Ramos (cell line): ENCODE measurements around the gene ASB6.

Experiments used
- in situ Hi-C: fragments of 300-500 bp; cut with MboI; formaldehyde crosslinking; loops from one replicate; pipeline ENCODE4 v1.14.3; 2022; ENCODE audit warnings: low sequenced_read_pairs; ENCODE audit not compliant: unreplicated experiment

The ASB6 gene

GRCh38 chr9:129611307-129611800, 30.6 kb downstream of the ASB6 start:
- in situ Hi-C loops: loop anchor here (5.0 kb wide), 1 partner anchor 479 kb away; no protein-coding TSS in a partner anchor

- in situ Hi-C loops: loop anchor here (5.0 kb wide), 1 partner anchor 478 kb away; no protein-coding TSS in a partner anchor
Observed at GRCh38 chr9:129610473-129611306, 31.3 kb downstream of the ASB6 start.

DNA sequence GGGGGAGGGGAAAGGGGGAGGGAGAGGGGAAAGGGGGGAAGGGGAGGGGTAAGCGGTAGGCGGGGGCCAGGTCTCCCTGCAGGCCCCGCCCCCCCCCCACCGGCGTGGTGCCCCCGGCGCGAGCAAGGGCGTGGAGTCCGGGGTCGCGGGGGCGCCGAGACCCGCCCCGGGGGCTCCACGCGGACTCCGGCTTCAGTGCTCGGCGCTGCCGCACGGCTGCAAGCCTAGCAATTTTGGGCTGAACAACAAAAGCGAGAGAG, 31.8 kb downstream of the ASB6 start:
- in situ Hi-C loops: loop anchor here (5.0 kb wide), 1 partner anchor 478 kb away; no protein-coding TSS in a partner anchor

- in situ Hi-C loops: loop anchor here (5.0 kb wide), 1 partner anchor 477 kb away; no protein-coding TSS in a partner anchor
Observed at GRCh38 chr9:129609486-129610212, 32.3 kb downstream of the ASB6 start.

DNA sequence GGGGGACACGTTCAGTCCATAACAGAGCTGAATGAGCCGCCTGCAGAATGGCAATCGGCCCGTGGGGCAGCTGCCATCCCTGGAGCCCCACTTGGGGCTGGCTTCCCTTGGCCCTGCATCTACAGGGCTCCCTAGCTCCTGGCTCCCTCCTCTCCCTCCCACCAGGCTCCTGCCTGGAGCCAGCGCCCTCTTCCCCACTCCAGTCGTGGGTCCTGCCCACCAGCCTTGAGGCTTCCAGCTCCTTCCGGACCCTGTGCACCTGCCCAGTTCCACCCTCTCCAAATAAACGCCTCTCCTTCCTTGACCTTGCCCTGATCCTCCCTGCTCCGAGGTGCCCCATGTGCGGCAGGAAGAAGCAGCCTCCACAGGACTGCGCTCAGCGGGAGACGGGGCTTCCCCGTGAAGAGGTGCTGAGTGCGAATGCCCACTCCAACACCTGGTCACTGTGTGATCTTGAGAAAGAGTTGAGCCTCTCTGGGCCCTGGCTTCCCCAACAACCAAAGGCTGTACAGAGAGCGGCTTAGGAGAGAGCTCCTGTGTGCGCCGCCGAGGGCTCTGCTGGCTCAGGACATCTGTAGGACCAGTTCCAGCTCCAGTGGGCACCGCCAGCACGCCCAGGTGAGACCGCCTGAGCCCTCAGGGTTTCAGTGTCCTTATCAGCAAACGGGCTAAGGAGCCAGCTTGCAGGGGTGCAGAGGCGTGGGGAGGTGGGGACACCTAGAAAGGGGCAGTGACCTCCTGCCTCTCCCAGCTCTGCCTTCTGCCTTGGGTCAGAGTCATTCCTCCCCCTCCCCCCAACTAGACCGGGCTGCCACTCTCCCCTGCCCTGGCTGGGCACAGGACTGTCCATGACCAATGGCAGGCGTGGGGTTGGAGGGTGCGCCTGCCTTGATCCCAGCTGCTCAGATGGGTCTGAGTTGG, 33.1 kb downstream of the ASB6 start:
- in situ Hi-C loops: no loop called here

DNA sequence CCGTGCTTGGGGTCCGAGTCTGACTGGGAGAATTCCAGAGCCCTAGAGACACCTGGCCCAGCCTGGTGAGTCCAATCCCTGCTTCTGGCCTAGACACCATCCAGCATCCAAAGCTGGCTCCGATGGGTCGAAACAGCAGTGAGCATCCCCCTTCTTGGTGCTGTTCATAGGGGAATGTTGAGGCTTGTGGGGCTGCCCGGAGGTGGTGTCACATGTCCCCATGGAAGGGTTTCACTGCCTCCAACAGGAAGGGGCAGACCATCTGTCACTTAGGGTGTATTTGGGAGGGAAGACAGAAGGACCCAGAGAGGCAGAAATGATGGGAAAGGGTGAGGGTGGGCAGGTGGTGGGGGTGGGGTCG, 34.9 kb downstream of the ASB6 start:
- in situ Hi-C loops: no loop called here

GRCh38 chr9:129606161-129607026, 35.6 kb downstream of the ASB6 start:
- in situ Hi-C loops: no loop called here

GRCh38 chr9:129604766-129605163, 37.2 kb downstream of the ASB6 start:
- in situ Hi-C loops: no loop called here

GRCh38 chr9:129604056-129604765, 37.7 kb downstream of the ASB6 start:
- in situ Hi-C loops: no loop called here

- in situ Hi-C loops: no loop called here
Observed at GRCh38 chr9:129602598-129603415, 39.1 kb downstream of the ASB6 start.

- in situ Hi-C loops: no loop called here
Observed at GRCh38 chr9:129601082-129601674, 40.8 kb downstream of the ASB6 start.

GRCh38 chr9:129598089-129598596, 43.8 kb downstream of the ASB6 start:
- in situ Hi-C loops: no loop called here

DNA sequence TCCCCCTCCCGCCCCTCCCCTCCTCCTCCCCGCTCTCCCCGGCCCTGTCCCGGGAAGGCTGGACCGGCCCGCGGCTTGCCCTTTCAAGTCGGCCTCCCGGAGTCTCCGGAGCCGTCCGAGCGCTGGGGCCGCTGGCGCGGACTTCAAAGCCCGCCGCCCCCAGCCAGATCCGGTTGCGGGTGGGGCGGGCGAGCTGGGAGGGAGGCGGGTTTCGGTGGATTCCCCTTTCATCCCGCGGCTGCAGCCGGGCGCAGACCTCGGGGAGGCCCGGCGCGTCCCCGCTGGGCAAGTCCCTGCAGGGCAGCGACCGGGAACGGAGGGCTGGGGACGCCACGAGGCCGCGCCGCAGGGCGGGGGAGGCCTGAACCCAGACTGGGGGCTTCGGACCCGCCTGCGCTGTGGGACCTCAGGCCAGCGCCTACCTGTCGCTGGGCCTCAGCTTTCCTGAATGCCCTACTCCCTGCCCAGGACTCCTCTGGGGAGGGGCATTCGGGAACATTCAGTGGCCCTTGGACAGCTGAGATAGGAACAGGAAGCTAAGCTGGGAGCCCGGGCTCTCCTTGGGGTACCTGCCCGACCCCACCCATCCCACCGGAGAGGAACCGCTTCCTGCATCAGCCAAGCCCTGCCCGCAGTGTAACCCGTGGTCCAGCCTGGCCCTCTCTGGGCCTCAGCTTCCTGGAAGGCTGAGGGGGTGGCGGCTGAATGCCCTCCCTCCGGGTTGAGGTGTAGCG, 44.4 kb downstream of the ASB6 start:
- in situ Hi-C loops: no loop called here

DNA sequence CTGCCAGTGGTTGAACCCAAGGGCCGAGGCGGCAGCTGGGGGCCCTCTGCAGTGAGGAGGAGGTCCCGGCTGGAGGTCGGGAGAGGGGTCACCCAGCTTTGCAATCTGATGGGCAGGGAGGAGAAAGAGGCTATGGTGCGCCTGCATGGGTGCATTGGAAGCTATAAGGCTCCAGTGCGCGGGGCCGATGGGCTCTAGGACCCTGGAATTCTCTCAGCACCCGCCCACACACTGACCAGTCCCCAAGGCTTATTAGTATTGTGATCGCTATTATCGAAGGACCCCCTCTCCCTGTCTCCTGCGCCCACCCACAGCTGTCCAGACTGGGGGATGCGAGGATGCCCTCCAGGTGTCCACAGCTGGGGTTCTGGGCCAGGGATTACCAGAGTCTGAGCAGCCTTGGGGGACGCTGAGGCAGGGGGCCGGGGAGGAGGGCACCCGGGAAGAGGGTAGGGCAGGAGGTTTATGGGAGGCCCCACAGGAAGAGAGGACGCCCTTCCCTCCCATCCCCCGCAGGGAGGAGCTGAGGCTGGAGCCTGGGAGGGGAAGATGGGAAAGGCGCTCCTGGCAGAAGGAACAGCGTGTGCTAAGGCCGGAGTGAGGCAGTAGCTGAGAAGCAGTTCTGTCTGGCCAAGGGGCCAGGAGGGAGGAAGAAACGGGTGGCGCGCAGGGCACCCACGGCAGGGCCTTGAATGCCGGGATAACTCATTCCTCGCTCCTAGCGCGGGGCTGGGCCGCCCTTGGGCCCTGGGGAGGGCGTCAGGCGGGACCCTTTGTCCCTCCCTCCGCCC, 45.2 kb downstream of the ASB6 start:
- in situ Hi-C loops: no loop called here

DNA sequence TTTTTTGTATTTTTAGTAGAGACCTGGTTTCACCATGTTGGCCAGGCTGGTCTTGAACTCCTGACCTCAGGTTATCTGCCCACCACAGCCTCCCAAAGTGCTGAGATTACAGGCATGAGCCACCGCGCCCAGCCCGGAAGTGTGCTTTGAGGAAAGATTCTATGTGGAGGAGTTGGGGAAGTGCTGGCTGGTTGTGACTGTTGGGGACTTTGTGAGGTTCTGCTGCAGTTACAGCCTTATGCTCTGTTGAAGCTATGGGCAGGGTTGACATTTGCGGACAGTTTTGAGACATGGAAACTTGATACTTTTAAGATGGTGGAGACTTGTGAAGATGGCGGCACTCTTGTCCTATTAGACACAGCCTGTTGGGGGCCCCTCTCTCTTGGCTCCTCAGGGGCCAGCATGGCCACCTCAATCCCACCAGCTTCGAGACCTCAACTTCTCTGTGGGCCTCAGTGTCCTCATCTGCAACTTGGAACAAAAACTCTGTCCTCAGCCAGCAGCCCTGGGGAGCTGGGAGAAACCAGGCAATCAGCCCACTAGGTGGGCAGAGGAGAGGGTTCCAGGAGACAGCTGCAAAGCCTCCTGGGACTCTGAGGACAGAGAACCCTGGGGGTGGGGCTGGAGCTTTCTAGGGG, 45.9 kb downstream of the ASB6 start:
- in situ Hi-C loops: no loop called here

DNA sequence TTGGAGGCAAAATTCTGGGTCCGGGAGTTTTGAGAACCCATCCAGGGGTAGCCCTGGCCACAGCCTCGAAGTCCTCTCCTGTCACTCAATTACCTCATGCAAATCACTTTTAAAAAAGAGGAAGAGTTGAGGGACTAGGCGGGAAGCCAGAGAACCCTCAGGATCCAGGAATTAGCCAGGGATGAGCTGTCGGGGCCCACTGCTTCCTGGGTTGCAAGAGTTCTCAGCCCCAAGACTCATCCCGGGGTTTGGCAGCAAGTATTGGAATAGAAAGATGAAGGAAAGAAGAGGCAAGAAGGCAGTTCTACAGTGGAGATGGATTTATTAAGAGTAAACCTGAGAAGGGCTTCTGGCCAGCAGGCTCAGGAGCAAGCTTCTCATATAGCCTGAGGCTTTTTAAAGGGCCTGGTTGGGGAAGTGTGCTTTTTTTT, 46.6 kb downstream of the ASB6 start:
- in situ Hi-C loops: no loop called here
